ENCODE results near the gene DAO.

The DAO gene

GRCh38 chr12:108940138-108940537, 60.2 kb downstream of the DAO start:
- H3K27ac ChIP-seq = no peak overlapping the region
- TF ChIP-seq ZFX (IDR thresholded peaks at IDR 0.05) = no peak
- no peak for TF ChIP-seq CTCF (conservative IDR thresholded peaks at IDR 0.05)

GRCh38 chr12:108947097-108947496, 67.2 kb downstream of the DAO start:
- no peak overlapping the region for H3K27ac ChIP-seq
- TF ChIP-seq ZFX (IDR thresholded peaks at IDR 0.05) (no peak), CTCF (conservative IDR thresholded peaks at IDR 0.05) (no peak)

GRCh38 chr12:108948367-108948766, 68.5 kb downstream of the DAO start:
- no peak overlapping the region for H3K27ac ChIP-seq
- TF ChIP-seq CTCF (conservative IDR thresholded peaks at IDR 0.05) (no peak), ZFX (IDR thresholded peaks at IDR 0.05) (no peak)

GRCh38 chr12:108949976-108950375, 70.1 kb downstream of the DAO start:
- H3K27ac ChIP-seq = no peak overlapping the region
- TF ChIP-seq ZFX (IDR thresholded peaks at IDR 0.05) = no peak
- no peak for TF ChIP-seq CTCF (conservative IDR thresholded peaks at IDR 0.05)
